Measurements from ENCODE around the gene P3H4.
"Not testable (repeated sequence)": the region's sequence is repeated elsewhere in the genome, so short reads cannot be mapped to it uniquely, and the experiment has no call there.

The P3H4 gene, protein sequence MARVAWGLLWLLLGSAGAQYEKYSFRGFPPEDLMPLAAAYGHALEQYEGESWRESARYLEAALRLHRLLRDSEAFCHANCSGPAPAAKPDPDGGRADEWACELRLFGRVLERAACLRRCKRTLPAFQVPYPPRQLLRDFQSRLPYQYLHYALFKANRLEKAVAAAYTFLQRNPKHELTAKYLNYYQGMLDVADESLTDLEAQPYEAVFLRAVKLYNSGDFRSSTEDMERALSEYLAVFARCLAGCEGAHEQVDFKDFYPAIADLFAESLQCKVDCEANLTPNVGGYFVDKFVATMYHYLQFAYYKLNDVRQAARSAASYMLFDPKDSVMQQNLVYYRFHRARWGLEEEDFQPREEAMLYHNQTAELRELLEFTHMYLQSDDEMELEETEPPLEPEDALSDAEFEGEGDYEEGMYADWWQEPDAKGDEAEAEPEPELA

DNA sequence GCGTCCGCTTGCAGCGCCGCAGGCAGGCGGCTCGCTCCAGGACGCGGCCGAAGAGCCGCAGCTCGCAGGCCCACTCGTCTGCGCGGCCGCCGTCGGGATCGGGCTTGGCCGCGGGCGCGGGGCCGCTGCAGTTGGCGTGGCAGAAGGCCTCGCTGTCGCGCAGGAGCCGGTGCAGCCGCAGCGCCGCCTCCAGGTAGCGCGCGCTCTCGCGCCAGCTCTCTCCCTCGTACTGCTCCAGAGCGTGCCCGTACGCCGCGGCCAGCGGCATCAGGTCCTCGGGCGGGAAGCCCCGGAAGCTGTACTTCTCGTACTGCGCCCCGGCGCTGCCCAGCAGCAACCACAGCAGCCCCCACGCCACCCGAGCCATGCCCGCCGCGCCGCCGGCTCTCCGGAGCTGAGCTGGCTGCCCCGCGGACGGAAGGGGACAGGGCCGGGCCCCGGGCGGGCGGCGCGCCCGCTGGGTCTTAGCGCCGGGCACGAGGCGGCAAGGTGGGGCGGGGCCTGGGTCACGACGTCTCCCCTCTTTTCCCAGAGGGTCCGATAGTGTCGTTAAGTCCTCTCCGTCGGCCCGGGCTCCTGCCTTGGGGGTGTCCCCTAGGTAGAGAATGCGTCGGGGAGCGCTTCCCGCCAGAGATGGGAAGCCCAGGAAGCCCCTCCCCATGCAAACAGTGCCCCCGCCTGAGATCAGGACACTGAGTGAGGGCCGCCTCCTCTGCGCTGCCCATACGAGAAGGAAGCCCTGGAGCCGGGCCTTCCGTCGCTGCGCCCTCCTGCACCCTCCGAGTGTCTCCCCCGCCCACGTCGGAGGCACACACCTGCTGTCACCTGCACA, at the start of gene P3H4:
Gene P3H4, minus strand, starts transcription at position 401 of the 832 bp plus-strand sequence. Its CDS starts 34 bp downstream, at position 367.
- peak; percentile 76 to 78 for DNase-seq

DNA sequence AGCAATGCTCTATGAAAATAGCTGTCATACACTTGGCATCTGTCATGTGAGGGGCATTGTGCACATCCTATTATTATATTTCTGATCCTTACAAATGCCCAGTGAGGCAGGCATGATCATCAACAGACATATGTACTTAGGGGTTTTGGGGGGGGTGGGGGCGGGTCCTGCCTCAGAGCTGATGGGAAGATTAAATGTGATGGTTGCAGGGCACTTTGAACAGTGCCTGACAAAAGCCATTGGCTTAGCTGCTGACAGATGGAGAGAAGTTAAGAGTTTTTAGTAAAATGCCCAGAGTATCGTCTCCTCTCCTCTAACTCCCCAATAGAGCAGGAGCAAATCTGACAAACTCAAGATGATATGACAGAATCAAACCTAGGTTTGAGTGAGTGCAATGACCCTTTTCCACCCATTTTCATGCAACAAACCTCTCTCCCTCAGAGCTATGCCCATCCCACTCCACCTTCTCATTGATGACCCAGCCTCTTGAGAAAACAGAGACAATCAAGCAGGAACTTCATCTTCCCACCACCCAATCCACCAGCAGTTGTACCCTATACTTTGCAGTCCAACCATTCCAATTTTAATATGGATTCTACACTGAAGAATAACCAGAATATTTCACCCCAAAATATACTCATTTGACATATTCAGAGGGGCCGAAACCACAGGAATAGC, 48.6 kb upstream of the P3H4 start:
- no peak for DNase-seq

DNA sequence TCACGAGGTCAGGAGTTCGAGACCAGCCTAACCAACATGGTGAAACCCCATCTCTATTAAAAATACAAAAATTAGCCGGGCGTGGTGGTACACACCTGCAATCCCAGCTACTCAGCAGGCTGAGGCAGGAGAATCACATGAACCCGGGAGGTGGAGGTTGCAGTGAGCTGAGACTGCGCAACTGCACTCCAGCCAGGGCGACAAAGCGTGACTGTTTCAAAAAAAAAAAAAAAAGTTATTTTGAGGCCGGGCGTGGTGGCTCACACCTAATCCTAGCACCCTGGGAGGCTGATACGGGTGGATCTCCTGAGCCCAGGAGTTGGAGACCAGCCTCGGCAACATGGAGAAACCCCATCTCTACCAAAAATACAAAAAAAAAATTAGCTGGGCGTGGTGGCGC, 39.6 kb upstream of the P3H4 start:
- DNase-seq: not testable (repeated sequence)

DNA sequence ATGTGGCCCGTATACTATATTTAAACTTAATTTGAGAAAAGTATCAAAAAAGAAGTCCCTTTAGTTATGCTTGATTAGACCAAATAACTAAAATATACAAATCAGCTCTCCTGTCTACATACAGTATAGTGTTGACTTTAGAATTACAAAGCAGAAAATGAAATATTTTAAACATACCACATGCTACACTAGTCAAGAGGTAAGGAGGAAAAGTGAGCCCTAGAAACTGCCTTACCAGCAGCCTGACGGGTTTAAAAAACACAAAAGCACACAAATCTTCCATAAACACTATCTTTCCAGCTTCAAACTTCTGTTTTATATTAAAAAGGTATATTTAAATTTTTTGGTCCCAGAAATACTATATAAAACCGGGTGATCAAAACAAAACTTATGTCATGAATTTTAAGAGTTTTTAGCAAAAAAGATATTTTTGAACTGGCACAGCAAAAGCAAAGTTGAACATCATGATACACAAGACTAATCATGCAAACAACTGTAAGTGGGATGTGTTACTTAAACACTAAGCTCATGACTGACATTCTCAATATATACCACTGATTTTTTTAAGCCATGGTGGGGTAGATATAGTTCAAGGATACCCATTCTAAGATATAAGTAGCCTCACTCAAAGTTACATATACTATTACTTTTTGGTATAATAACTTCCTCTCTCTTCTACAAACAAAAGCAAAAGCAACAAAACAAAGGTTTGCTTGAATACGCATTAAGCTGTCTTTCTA, 37.7 kb upstream of the P3H4 start:
- no peak for DNase-seq

DNA sequence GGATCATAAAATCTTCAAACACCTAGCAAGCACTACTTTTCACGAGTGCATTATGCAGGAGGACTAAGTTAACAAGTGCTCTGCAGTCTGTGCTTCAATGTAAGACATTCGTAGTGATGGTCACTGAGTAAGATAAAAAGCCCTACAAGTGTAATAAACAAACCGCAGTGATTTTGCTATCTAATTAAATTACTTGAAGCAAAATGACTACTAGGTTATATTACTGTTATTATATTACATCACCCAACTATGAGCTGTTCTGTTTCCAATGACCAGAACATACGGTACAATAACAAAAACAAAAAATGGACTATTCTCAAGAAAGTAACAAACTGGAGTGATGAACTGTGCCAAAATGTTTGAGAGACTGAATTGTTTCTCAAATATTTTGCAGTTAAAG, 37.0 kb upstream of the P3H4 start:
- DNase-seq: no peak

DNA sequence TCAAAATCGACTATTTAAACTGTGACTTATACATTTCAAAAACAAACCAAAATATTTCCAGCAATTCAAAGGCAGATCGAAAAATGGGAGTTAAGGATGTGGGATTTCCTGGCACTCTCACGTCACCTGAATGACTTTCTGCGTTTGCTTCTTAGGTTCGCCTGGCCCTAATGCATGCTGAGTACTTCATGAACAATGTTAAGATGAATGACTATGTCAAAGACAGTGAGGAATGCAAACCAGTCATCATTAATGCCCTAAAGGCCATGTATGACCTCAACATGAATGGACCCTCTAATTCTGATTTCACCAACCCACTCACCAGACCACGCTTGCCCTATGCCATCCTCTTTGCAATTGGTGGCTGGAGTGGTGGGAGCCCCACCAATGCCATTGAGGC, 33.2 kb upstream of the P3H4 start:
- DNase-seq: no peak

DNA sequence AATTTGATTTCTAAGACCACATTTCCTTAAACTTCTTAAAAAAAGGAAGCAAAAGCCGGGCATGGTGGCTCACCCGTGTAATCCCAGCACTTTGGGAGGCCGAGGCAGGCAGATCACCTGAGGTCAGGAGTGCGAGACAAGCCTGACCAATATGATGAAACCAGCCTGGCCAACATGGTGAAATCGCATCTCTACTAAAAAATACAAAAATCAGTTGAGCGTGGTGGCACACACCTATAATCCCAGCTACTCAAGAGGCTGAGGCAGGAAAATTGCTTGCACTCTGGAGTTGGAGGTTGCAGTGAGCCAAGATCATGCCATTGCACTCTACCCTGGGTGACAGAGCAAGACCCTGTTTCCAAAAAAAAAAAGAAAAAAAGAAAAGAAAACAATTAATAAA, 29.0 kb upstream of the P3H4 start:
- not testable (repeated sequence) for DNase-seq

DNA sequence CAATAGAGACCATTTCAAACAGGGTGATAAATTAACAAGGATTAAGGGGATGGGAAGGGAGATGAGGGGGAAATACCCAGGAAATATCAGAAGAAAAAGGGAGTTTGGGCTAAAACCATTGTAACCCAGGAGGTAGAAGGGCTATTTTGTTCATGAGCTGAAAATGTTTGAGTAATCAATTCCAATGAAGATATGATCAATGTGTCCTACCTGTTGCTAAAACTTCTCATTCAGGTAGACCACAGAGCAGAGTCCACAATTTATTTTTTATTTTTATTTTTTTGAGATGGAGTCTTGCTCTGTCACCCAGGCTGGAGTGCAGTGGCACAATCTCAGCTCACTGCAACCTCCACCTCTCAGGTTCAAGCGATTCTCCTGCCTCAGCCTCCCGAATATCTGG, 27.7 kb upstream of the P3H4 start:
- not testable (repeated sequence) for DNase-seq

DNA sequence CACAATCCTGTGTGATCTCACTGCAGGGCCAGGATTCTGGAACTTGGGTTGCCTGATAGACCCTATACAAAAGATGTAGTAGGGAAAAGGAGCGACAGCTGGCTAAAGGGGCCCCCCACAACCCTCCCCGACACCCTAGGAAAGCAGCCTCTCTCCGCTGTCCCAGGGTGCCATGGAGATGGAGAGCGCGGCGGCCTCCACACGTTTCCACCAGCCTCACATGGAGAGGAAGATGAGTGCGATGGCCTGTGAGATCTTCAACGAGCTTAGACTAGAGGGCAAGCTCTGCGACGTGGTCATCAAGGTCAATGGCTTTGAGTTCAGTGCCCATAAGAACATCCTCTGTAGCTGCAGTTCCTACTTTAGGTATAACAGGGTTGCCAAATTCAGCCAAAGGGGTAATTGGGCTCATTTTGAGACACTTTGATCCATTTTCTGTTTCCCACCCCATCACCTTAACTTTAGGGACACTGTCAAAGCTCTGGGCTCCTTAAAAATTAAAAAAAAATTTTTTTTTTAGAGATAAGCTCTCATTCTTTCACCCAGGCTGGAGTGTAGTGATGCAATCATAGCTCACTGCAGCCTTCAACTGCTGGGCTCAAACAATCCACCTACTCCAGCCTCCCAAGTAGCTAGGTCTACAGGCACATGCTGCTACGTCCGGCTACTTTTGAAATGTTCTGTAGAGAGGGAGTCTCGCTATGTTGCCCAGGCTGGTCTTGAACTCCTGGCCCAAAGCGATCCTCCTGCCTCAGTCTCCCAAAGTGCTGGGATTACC, 26.2 kb upstream of the P3H4 start, which contains the start of gene KLHL10:
Gene KLHL10, plus strand, starts transcription at position 65 of the 778 bp plus-strand sequence. Its CDS starts 108 bp downstream, at position 173.
- DNase-seq: no peak

DNA sequence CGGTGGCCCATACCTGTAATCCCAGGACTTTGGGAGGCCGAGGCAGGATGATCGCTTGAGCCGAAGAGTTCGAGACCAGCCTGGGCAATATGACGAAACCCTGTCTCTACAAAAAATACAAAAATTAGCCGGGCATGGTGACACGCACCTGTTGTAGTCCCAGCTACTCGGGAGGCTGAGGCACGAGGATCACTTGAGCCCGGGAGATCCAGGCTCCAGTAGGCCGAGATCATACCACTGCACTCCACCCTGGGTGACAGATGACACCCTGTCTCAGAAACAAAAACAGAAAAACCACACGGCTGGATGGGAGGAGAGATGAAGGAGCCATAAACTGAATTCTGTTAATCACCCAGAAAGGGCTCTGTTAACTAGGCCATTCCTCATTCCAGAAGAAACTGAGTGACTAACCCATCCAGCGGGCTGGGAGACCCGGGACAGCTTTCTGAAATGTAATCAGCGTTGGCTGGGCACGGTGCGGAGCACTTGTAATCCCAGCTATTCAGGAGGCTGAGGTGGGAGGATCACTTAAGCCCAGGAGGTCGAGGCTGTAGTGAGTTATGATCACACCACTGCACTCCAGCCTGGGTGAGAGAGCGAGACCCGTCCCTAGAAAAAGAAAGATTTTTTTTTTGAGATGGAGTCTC, 24.9 kb upstream of the P3H4 start:
- DNase-seq: peak in 1 of 2 donors; percentile 2

DNA sequence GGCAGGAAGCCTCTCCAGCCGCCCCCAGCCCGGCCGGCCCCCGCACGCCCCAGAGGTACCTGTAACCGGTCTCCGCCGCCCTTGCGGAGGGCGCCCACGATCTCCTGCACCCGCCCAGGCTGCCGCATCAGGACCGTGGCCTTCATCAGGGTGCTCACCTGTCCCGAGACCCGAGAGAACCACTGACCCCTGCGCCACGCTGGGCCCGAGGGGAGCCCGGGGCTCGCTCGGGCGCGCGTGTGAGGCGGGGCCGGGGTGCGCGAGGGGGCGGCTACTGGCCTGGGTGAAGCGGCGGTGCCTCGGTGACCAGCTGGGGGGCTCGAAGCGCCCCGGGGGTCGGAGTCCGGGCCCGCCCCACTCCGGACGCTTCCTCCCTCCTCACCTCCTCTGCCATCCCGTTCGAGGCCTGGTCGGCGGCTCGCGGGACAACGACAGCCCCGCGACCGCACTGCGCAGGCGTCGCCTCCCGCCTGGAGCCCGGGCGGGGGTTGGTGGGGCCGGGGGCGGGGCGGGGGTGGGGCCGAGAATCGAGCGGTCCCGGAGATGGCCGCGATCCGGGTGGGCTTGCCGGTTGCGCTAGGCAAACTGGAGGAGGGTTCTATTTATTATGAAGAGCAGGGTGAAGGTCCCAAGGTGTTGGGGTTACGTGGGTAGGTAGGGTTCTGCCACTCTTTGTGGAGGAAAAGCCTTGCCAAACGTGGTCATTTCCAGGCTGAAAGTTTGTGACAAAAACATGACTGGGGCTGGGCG, 24.2 kb upstream of the P3H4 start, which contains the start of gene NT5C3B:
Gene NT5C3B, minus strand, starts transcription at position 433 of the 750 bp plus-strand sequence. Its CDS starts 39 bp downstream, at position 394.
- DNase-seq: peak; percentile 44 to 59

DNA sequence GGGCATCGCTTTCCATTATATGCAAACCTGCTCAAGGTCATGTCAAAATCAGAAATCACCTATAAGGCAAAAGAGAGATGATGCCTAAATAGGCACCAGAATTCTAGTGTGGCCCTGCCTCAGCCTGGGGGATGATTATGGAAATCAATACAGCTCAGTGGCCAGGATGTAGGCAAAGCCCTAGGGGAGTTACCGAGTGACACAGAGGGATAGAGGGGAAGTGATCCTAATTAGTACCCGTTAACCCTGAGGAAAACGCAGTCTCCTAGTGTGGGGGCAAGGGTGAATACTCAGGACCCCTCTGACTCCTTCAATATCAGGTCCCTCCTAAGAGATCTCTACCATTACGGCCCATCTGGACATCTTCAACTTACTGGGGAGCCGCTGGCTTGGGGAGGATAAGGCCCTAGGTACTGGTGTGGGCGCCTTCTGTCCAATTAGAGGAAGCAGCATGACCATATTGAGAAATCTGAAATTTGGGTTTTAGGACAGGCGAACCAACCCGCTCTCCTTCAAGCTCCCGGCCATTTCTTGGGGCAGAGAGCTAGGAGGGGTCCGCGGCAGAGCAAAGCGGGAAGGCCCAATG, 23.6 kb upstream of the P3H4 start:
- no peak for DNase-seq

DNA sequence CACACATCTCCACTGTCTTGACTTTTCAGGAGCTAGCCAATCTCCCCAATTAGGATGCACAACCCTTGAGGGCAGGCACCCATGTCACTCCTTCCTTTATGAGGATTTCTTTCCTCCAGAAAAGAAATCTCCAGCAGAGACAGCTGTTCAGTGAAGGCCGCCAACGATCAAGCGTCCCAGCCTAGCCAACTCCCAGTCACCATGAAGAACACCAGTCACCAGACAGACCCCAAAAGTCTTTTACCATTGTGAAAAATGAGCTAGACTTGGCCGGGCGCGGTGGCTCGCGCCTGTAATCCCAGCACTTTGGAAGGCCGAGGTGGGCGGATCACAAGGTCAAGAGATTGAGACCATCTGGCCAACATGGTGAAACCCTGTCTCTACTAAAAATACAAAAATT, 18.2 kb upstream of the P3H4 start:
- DNase-seq: not testable (repeated sequence)

DNA sequence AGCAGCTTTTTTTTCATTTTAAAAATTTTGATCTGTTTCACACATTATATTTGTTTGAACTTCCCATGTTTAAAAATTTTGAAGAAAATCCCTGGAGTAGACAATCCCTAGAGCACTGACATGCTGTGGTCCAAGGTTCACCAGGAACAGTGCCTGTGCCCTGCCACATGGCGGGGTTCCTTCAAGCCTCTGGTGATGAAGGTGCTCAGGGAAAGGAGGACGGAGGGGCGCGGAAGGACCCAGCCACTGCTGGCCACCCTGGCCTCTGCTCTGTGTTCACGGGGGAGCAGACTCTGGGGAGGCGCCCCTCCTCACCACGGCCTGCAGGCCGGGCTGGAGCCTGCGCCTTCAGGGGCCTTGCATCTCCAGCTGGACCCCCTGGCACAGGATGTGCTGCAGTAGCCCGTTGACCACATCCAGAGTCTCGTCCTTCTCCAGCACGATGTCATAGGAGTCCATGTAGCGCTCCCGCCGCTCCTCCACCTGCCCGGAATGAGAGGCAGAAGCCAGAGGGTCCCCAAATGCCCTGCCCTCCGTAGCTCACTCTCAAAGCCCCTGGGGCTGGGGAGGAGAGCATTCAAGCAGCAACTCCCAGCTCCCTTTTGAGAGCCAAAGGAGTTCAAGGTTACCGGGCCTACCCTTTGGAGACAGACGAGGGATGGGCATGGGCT, 13.6 kb upstream of the P3H4 start:
- no peak for DNase-seq

DNA sequence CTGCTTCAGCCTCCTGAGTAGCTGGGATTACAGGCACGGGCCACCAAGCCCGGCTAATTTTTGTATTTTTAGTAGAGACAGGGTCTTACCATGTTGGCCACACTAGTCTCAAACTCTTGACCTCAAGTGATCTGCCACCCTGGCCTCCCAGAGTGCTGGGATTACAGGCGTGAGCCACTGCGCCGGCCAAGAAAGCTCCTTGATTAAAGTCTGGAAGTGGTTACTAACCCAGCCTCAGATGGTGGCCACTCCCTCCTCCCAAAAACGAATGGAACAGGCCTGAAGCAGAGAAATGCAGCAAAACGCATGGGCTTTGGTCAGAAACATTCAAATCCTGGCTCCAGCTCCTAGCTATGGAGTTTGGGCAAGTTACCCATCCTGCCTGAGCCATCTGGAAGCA, 12.3 kb upstream of the P3H4 start:
- no peak for DNase-seq

DNA sequence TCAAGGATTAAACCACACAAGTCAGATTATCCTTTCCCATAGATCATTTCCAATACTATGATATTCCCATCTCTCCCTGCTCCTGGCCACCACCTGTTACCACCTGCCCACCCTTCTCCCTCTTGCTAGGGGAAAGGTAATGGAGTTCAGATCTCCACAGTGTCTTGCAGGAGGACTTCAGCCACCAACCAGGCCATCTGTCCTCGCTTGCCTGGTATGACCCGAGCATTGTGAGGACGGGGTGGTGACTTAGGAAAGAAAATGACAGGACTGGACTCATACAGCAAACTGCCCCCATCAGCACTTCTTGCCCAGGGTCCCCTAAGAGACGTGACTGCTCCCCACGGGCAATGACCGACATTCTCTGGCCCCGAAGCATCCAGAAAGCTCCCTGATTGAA, 11.8 kb upstream of the P3H4 start:
- DNase-seq: no peak

DNA sequence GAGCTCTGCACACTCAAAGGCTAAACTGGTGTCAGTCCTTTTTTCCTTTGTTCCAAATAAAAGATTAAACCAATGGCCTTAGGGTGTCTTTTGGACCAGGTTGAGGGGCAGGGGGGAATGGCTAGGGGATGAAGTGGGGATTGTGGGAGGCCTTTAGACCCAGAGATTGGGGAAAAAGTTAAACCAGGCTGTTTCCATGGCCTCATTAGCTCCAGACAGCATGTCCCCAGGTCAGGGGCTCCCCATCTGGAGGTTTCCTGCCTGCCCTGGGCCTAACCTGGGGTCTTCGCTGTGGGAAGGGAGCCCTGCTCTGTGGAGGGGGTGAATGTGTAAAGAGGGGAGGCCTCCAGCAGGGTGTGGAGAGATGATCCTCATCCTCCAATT, 11.4 kb upstream of the P3H4 start:
- DNase-seq: no peak

DNA sequence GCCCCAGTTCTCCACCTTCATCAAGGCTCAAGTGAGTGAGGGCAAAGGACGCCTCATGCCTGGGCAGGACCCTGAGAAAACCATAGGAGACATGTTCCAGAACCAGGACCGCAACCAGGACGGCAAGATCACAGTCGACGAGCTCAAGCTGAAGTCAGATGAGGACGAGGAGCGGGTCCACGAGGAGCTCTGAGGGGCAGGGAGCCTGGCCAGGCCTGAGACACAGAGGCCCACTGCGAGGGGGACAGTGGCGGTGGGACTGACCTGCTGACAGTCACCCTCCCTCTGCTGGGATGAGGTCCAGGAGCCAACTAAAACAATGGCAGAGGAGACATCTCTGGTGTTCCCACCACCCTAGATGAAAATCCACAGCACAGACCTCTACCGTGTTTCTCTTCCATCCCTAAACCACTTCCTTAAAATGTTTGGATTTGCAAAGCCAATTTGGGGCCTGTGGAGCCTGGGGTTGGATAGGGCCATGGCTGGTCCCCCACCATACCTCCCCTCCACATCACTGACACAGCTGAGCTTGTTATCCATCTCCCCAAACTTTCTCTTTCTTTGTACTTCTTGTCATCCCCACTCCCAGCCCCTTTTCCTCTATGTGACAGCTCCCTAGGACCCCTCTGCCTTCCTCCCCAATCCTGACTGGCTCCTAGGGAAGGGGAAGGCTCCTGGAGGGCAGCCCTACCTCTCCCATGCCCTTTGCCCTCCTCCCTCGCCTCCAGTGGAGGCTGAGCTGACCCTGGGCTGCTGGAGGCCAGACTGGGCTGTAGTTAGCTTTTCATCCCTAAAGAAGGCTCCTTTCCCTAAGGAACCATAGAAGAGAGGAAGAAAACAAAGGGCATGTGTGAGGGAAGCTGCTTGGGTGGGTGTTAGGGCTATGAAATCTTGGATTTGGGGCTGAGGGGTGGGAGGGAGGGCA, 10.7 kb upstream of the P3H4 start:
- no peak for DNase-seq
